HEK293T (cell line): ENCODE data around the gene OGDH.

ENCODE experiments used
- BHLHE40 ChIP-seq: fragments of 450-650 bp; IDR thresholded peaks from 2 replicates; pipeline ENCODE4 v1.6.1; 2016; ENCODE audit warnings: mild to moderate bottlenecking, moderate library complexity, borderline replicate concordance
- ELF4 ChIP-seq: fragments of 450-650 bp; IDR thresholded peaks from 2 replicates; pipeline ENCODE4 v1.6.1; 2017; ENCODE audit warnings: antibody characterized with exemption
- FOXA1 ChIP-seq: fragments of 450-650 bp; IDR thresholded peaks from 2 replicates; pipeline ENCODE4 v1.6.1; 2016; ENCODE audit warnings: mild to moderate bottlenecking
- FOXK2 ChIP-seq: fragments of 450-650 bp; IDR thresholded peaks from 2 replicates; pipeline ENCODE4 v1.6.1; 2016; ENCODE audit warnings: mild to moderate bottlenecking
- HDGF ChIP-seq: fragments of 450-650 bp; IDR thresholded peaks from 2 replicates; pipeline ENCODE4 v1.6.1; 2017; ENCODE audit warnings: antibody characterized with exemption, borderline replicate concordance
- SP1 ChIP-seq: fragments of 450-650 bp; IDR thresholded peaks from 2 replicates; pipeline ENCODE4 v1.6.1; 2017

GRCh38 chr7:44561481-44561880 lies 44.9 kb upstream of the OGDH start:
- TF ChIP-seq SP1 (no peak), BHLHE40 (no peak), FOXA1 (no peak), ELF4 (no peak), HDGF (no peak), FOXK2 (no peak)
